ENCODE results near the gene MRPL39.

MRPL39 gene

GRCh38 chr21:25638660-25639550, 31.6 kb upstream of the MRPL39 start, which contains the start of gene JAM2:
TSS of gene JAM2 (plus strand) at chr21:25639258. CDS start at chr21:25639822, 564 bp downstream.
- H3K4me3 ChIP-seq (ENCODE audit: low read length) = peak within 1 kb of the TSS; percentile 67
- no peaks in the 10 kb centered on the region for H3K36me3 ChIP-seq (replicated peaks; ENCODE audit: insufficient read depth, low read length)
- no peaks in the 10 kb centered on the region; the same call in 1 of the 2 replicates for H3K27me3 ChIP-seq (replicated peaks; ENCODE audit: insufficient read depth, low read length)
- H3K79me2 ChIP-seq (ENCODE audit: low read length) = no peaks in the 10 kb centered on the region
- TF ChIP-seq CTCF (IDR thresholded peaks at IDR 0.05; ENCODE audit: low read length) (no peak), EZH2 (optimal IDR thresholded peaks at IDR 0.05; ENCODE audit: low read depth, low read length) (no peak), EZH2phosphoT487 (IDR thresholded peaks at IDR 0.05; ENCODE audit: low read length) (no peak)
- H3K9me3 ChIP-seq (replicated peaks; ENCODE audit: insufficient read depth, low read length) = no peaks in the 10 kb centered on the region
- H3K27ac ChIP-seq (ENCODE audit: low read length) = no peak within 1 kb of the TSS
- H4K20me1 ChIP-seq (ENCODE audit: insufficient read depth, low read length) = no peaks in the 10 kb centered on the region
- H3K4me1 ChIP-seq (ENCODE audit: low read length) = no peaks in the 10 kb centered on the region
- H3K9ac ChIP-seq (ENCODE audit: low read length) = peak within 1 kb of the TSS; percentile 29; the same call in 1 of the 2 replicates
- no peaks in the 10 kb centered on the region for H3K9me2 ChIP-seq (replicated peaks; ENCODE audit: insufficient read depth, low read length)
- peak within 1 kb of the TSS; percentile 91 for H3K4me2 ChIP-seq (ENCODE audit: low read depth, low read length)
- DNase-seq = peak; percentile 46
- peak within 1 kb of the TSS; percentile 79 for H2AFZ ChIP-seq (ENCODE audit: low read length)
- H3F3A ChIP-seq (ENCODE audit: insufficient read depth, low read length) = no peaks in the 10 kb centered on the region; the same call in 1 of the 2 replicates

- peak overlapping the region; percentile 67; the same call in 1 of the 2 replicates for H3K4me3 ChIP-seq (ENCODE audit: low read length)
- H2AFZ ChIP-seq (ENCODE audit: low read length) = no peak overlapping the region
These were observed 30.8 kb upstream of the MRPL39 start for GRCh38 chr21:25637851-25638659.

GRCh38 chr21:25636727-25637126, 29.4 kb upstream of the MRPL39 start:
- H3K27me3 ChIP-seq (replicated peaks; ENCODE audit: insufficient read depth, low read length) = no peaks in the 10 kb centered on the region; the same call in 1 of the 2 replicates
- no peaks in the 10 kb centered on the region for H3K36me3 ChIP-seq (replicated peaks; ENCODE audit: insufficient read depth, low read length)
- no peak overlapping the region for H3K4me3 ChIP-seq (ENCODE audit: low read length)
- no peak for DNase-seq
- H3K4me1 ChIP-seq (ENCODE audit: low read length) = no peaks in the 10 kb centered on the region
- no peaks in the 10 kb centered on the region for H3K79me2 ChIP-seq (ENCODE audit: low read length)
- no peak overlapping the region for H3K4me2 ChIP-seq (ENCODE audit: low read depth, low read length)
- no peaks in the 10 kb centered on the region for H3K9me2 ChIP-seq (replicated peaks; ENCODE audit: insufficient read depth, low read length)
- H2AFZ ChIP-seq (ENCODE audit: low read length) = no peak overlapping the region
- no peaks in the 10 kb centered on the region; the same call in 1 of the 2 replicates for H3F3A ChIP-seq (ENCODE audit: insufficient read depth, low read length)
- no peak overlapping the region for H3K9ac ChIP-seq (ENCODE audit: low read length)
- TF ChIP-seq CTCF (IDR thresholded peaks at IDR 0.05; ENCODE audit: low read length) (no peak), EZH2 (optimal IDR thresholded peaks at IDR 0.05; ENCODE audit: low read depth, low read length) (no peak), EZH2phosphoT487 (IDR thresholded peaks at IDR 0.05; ENCODE audit: low read length) (no peak)
- no peaks in the 10 kb centered on the region for H4K20me1 ChIP-seq (ENCODE audit: insufficient read depth, low read length)
- no peaks in the 10 kb centered on the region for H3K9me3 ChIP-seq (replicated peaks; ENCODE audit: insufficient read depth, low read length)
- H3K27ac ChIP-seq (ENCODE audit: low read length) = no peak overlapping the region

More at GRCh38 chr21:25637851-25638659, 30.8 kb upstream of the MRPL39 start:
- Histone ChIP-seq H3K9me3 (replicated peaks; ENCODE audit: insufficient read depth, low read length) (no peaks in the 10 kb centered on the region), H3K36me3 (replicated peaks; ENCODE audit: insufficient read depth, low read length) (no peaks in the 10 kb centered on the region), H4K20me1 (ENCODE audit: insufficient read depth, low read length) (no peaks in the 10 kb centered on the region), H3F3A (ENCODE audit: insufficient read depth, low read length) (no peaks in the 10 kb centered on the region; the same call in 1 of the 2 replicates), H3K9me2 (replicated peaks; ENCODE audit: insufficient read depth, low read length) (no peaks in the 10 kb centered on the region), H3K27me3 (replicated peaks; ENCODE audit: insufficient read depth, low read length) (no peaks in the 10 kb centered on the region; the same call in 1 of the 2 replicates), H3K79me2 (ENCODE audit: low read length) (no peaks in the 10 kb centered on the region), H3K4me2 (ENCODE audit: low read depth, low read length) (peak overlapping the region; percentile 91), H3K9ac (ENCODE audit: low read length) (no peak overlapping the region), H3K4me1 (ENCODE audit: low read length) (no peaks in the 10 kb centered on the region), H3K27ac (ENCODE audit: low read length) (no peak overlapping the region)
- TF ChIP-seq EZH2 (optimal IDR thresholded peaks at IDR 0.05; ENCODE audit: low read depth, low read length) = no peak
- no peak for TF ChIP-seq CTCF (IDR thresholded peaks at IDR 0.05; ENCODE audit: low read length)
- no peak for TF ChIP-seq EZH2phosphoT487 (IDR thresholded peaks at IDR 0.05; ENCODE audit: low read length)
- DNase-seq = no peak
